Uterus (tissue), 2 donors: ENCODE measurements around the gene GDPD3.

Experiments
- CTCF ChIP-seq, 4 experiments: fragments of 200-600 bp in 2 of 4; fragments of 450-650 bp in 2 of 4; sonication (generic) in 2 of 4; IDR thresholded peaks; one replicate each; pipeline ENCODE4 v1.5.1; 2016 to 2019; ENCODE audit warnings: antibody characterized with exemption in 4 of 4, mild to moderate bottlenecking in 2 of 4, moderate library complexity in 1 of 4
- POLR2A ChIP-seq, 2 donors: fragments of 450-650 bp; IDR thresholded peaks; one replicate each; pipeline ENCODE4 v1.6.1; 2016; ENCODE audit warnings: antibody characterized with exemption in 2 of 2, mild to moderate bottlenecking in 1 of 2, moderate library complexity in 1 of 2

- no peak for TF ChIP-seq CTCF (IDR thresholded peaks at IDR 0.05)
- TF ChIP-seq POLR2A (IDR thresholded peaks at IDR 0.05) = no peak
Measured at GRCh38 chr16:30137897-30138296, 24.6 kb upstream of the GDPD3 start.
